NT2/D1 (cell line): Measurements from ENCODE around the gene UNK.

ENCODE experiments used
- SUZ12 ChIP-seq: IDR thresholded peaks from 2 replicates; pipeline ENCODE4 v1.6.1; 2011; ENCODE audit not compliant: insufficient read length, insufficient read depth; ENCODE audit errors: extremely low read depth
- YY1 ChIP-seq: IDR thresholded peaks from 2 replicates; pipeline ENCODE4 v1.6.1; 2011; ENCODE audit not compliant: insufficient read length, insufficient read depth
- ZNF274 ChIP-seq: IDR thresholded peaks from 2 replicates; pipeline ENCODE4 v1.6.1; 2011; ENCODE audit warnings: mild to moderate bottlenecking, low read depth, low read length

DNA sequence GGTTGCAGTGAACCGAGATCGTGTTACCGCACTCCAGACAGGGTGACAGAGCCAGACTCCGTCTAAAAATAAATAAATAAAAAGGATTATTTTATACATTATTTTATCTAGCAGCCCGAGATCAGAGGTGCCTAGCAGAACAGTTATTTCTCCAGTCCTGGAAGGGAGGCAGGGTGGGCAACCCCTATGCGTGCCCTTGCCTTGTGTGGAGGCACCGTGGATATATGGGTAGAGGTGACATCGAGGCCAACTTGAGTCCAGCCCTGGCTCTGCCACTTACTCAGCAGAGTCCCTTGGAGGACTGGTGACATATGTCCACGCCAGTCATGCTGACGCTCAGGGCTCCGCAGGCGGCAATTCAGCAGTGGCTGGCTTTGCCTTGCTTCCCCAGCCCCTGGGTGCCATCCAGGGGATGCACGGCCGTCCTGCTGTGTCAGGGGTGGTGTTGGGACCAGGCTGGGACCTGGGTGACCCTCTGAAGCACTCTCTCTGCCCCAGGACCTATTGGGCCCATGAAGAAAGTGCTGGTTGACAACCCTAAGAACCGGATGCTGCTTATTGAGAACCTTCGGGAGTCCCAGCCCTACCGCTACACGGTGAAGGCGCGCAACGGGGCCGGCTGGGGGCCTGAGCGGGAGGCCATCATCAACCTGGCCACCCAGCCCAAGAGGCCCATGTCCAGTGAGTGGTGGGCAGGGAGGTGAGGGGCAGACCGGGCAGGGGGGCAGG lies 32.8 kb upstream of the UNK start:
- TF ChIP-seq SUZ12, result no peak
- no peak for TF ChIP-seq YY1
- no peak for TF ChIP-seq ZNF274
